Endodermal cell (in vitro differentiated cells): ENCODE data around the gene ZC3H15. TPM values are rescaled to one million over a fixed set of nuclear protein-coding genes. Genes with fewer than 3 reads are reported as not detected.

Experiments
- DNase-seq: peaks from one replicate; pipeline ENCODE4 v3.0.0-alpha.2; 2017
- H3K27ac ChIP-seq: 2 replicates; pipeline ENCODE4 v1.5.1; 2013; ENCODE audit warnings: mild to moderate bottlenecking, low read depth, low read length, moderate library complexity
- H3K27me3 ChIP-seq: 2 replicates; pipeline ENCODE4 v1.6.1; 2013; ENCODE audit warnings: mild to moderate bottlenecking, low read length, moderate library complexity; ENCODE audit not compliant: insufficient read depth, control insufficient read depth, poor library complexity, severe bottlenecking
- H3K36me3 ChIP-seq: 2 replicates; pipeline ENCODE4 v1.7.0; 2013; ENCODE audit warnings: mild to moderate bottlenecking, low read length, moderate library complexity; ENCODE audit not compliant: control insufficient read depth, insufficient read depth
- H3K4me1 ChIP-seq: one replicate; pipeline ENCODE4 v1.7.0; 2013; ENCODE audit warnings: low read length; ENCODE audit not compliant: control insufficient read depth, insufficient read depth
- H3K4me3 ChIP-seq: 2 replicates; pipeline ENCODE4 v1.5.1; 2013; ENCODE audit warnings: mild to moderate bottlenecking, low read length, moderate library complexity
- H3K9ac ChIP-seq: 2 replicates; pipeline ENCODE4 v1.6.1; 2013; ENCODE audit warnings: mild to moderate bottlenecking, low read length, moderate library complexity; ENCODE audit not compliant: poor library complexity, severe bottlenecking; ENCODE audit errors: extremely low read depth
- H3K9me3 ChIP-seq: 2 replicates; pipeline ENCODE4 v1.6.1; 2013; ENCODE audit warnings: mild to moderate bottlenecking, low read length, moderate library complexity; ENCODE audit not compliant: control insufficient read depth
- H3K27ac Mint-ChIP-seq: 2 replicates; pipeline ENCODE4 v1.8.0; 2020; ENCODE audit warnings: mixed read lengths
- H3K27me3 Mint-ChIP-seq: 2 replicates; pipeline ENCODE4 v1.8.0; 2021; ENCODE audit warnings: mild to moderate bottlenecking, mixed read lengths; ENCODE audit not compliant: insufficient read depth
- H3K36me3 Mint-ChIP-seq: 2 replicates; pipeline ENCODE4 v1.8.0; 2020; ENCODE audit warnings: low read depth, mixed read lengths
- H3K4me1 Mint-ChIP-seq: 2 replicates; pipeline ENCODE4 v1.8.0; 2020; ENCODE audit warnings: mixed read lengths
- H3K4me3 Mint-ChIP-seq: 2 replicates; pipeline ENCODE4 v1.8.0; 2020; ENCODE audit warnings: mild to moderate bottlenecking, moderate library complexity, mixed read lengths
- H3K9me3 Mint-ChIP-seq: 2 replicates; pipeline ENCODE4 v1.8.0; 2020; ENCODE audit warnings: mild to moderate bottlenecking, mixed read lengths
- CTCF ChIP-seq: fragments of 200-600 bp; sonication (generic); conservative IDR thresholded peaks from 2 replicates; pipeline ENCODE4 v1.5.0; 2021; ENCODE audit warnings: antibody characterized with exemption, mild to moderate bottlenecking
- WGBS, 2 experiments: methylation state at CpG; one replicate each; pipeline versions ENCODE4 v1.1.5 to v1.1.7; 2013; ENCODE audit warnings: missing lambda C conversion rate in 2 of 2, mixed read lengths in 1 of 2; ENCODE audit not compliant: insufficient coverage in 1 of 2, insufficient read length in 1 of 2; 5-methylcytosine and 5-hydroxymethylcytosine counted together
- total RNA-seq, 2 donors: library from RNA; stranded (reverse); fragmentation: NEBNext Ultra II Directional in 1 of 2; extraction: Animal tissue kit (Norgen Biotek cat#: 25700) in 1 of 2; gene quantifications; 2 replicates in 1 of 2; 3 replicates in 1 of 2; pipeline ENCODE4 v1.2.1, GENCODE V29; 2021

Gene ZC3H15
- total RNA-seq, 2 donors from 2014 or later = 54.6 to 59.3 TPM

GRCh38 chr2:186542002-186542401 lies 55.9 kb downstream of the ZC3H15 start:
- peaks cover 17% of the 10 kb centered on the region for H3K4me1 Mint-ChIP-seq
- H3K4me3 Mint-ChIP-seq = no peak overlapping the region
- DNase-seq = no peak
- Histone ChIP-seq H3K27me3 (no peaks in the 10 kb centered on the region), H3K27ac (no peak overlapping the region), H3K4me3 (no peak overlapping the region), H3K9me3 (no peaks in the 10 kb centered on the region), H3K36me3 (no peaks in the 10 kb centered on the region), H3K9ac (no peak overlapping the region), H3K4me1 (peaks cover 18% of the 10 kb centered on the region)
- no peaks in the 10 kb centered on the region for H3K9me3 Mint-ChIP-seq
- no peak for TF ChIP-seq CTCF
- peak overlapping the region; percentile 71 for H3K27ac Mint-ChIP-seq
- 63 to 74% methylated on average over 2 to 4 of the region's 4 CpGs for WGBS, 2 experiments
- H3K27me3 Mint-ChIP-seq = no peaks in the 10 kb centered on the region
- no peaks in the 10 kb centered on the region for H3K36me3 Mint-ChIP-seq

- no peak for TF ChIP-seq CTCF
- Histone ChIP-seq H3K9me3 (no peaks in the 10 kb centered on the region), H3K27me3 (no peaks in the 10 kb centered on the region), H3K36me3 (no peaks in the 10 kb centered on the region), H3K27ac (peak overlapping the region; percentile 14), H3K4me3 (no peak overlapping the region), H3K4me1 (peaks cover 18% of the 10 kb centered on the region), H3K9ac (peak overlapping the region; percentile 35)
- WGBS, 2 experiments = 86 to 97% methylated on average over 1 to 3 of the region's 3 CpGs
- H3K9me3 Mint-ChIP-seq = no peaks in the 10 kb centered on the region
- H3K4me1 Mint-ChIP-seq = peaks cover 17% of the 10 kb centered on the region
- no peaks in the 10 kb centered on the region for H3K27me3 Mint-ChIP-seq
- DNase-seq = peak; percentile 49
- H3K4me3 Mint-ChIP-seq = no peak overlapping the region
- H3K36me3 Mint-ChIP-seq = no peaks in the 10 kb centered on the region
- peak overlapping the region; percentile 89 for H3K27ac Mint-ChIP-seq
Observed at GRCh38 chr2:186543561-186544131, 57.6 kb downstream of the ZC3H15 start.

- Histone ChIP-seq H3K9me3 (no peaks in the 10 kb centered on the region), H3K9ac (peak overlapping the region; percentile 35), H3K4me3 (peak overlapping the region; percentile 39), H3K27ac (peak overlapping the region; percentile 18), H3K4me1 (peaks cover 18% of the 10 kb centered on the region), H3K27me3 (no peaks in the 10 kb centered on the region), H3K36me3 (no peaks in the 10 kb centered on the region)
- Mint-ChIP-seq H3K27me3 (no peaks in the 10 kb centered on the region), H3K4me1 (peaks cover 17% of the 10 kb centered on the region), H3K4me3 (no peak overlapping the region), H3K27ac (peak overlapping the region; percentile 89), H3K9me3 (no peaks in the 10 kb centered on the region), H3K36me3 (no peaks in the 10 kb centered on the region)
- no peak for DNase-seq
- TF ChIP-seq CTCF = no peak
- 70% methylated on average over 1 of the region's 1 CpG; no CpG with 5 or more reads in 1 of the 2 experiments for WGBS, 2 experiments
Observed at GRCh38 chr2:186544255-186544675, 58.2 kb downstream of the ZC3H15 start.
